Cardiac muscle cell (in vitro differentiated cells and primary cell): ENCODE results near the gene BCAS3. TPM values are rescaled to one million over a fixed set of nuclear protein-coding genes. Genes with fewer than 3 reads are reported as not detected.

ENCODE experiments used
- DNase-seq, 2 donors: peaks; one replicate each; pipeline versions ENCODE4 v3.0.0 to v3.0.0-alpha.2; 2010 to 2017; ENCODE audit warnings: low read depth in 1 of 2, low spot score in 1 of 2
- H3K27ac ChIP-seq: fragments of 200-600 bp; sonication (generic); 2 replicates; pipeline ENCODE4 v1.5.1; 2016
- H3K27me3 ChIP-seq: fragments of 200-600 bp; sonication (generic); 2 replicates; pipeline ENCODE4 v1.6.0; 2016; ENCODE audit warnings: control low read depth
- H3K36me3 ChIP-seq: fragments of 200-600 bp; sonication (generic); 2 replicates; pipeline ENCODE4 v1.5.1; 2016; ENCODE audit warnings: control low read depth
- H3K4me1 ChIP-seq: fragments of 200-600 bp; sonication (generic); 2 replicates; pipeline ENCODE4 v1.8.1; 2017; ENCODE audit warnings: low read depth, mild to moderate bottlenecking, mixed run types
- H3K4me3 ChIP-seq: fragments of 200-600 bp; sonication (generic); 2 replicates; pipeline ENCODE4 v1.5.1; 2016; ENCODE audit warnings: mild to moderate bottlenecking
- H3K9me3 ChIP-seq: fragments of 200-600 bp; sonication (generic); 2 replicates; pipeline ENCODE4 v1.5.1; 2017; ENCODE audit warnings: low read depth, mild to moderate bottlenecking, control low read depth
- polyA plus RNA-seq: library from polyadenylated mRNA; unstranded; fragments of >200 nt; fragmentation: Nextera tagmentation; extraction: Ambion mirVana; gene quantifications from 2 replicates; pipeline ENCODE4 v1.2.1, GENCODE V29; 2016
- total RNA-seq: library from RNA; depleted of rRNA; stranded (reverse); fragments of >200 nt; gene quantifications from 2 replicates; pipeline ENCODE4 v1.2.3, GENCODE V29; 2016
- TF ChIP-seq, protein P1 (sequence below): IDR thresholded peaks from 2 replicates; pipeline ENCODE4 v1.5.1; 2012; ENCODE audit warnings: low read depth, mild to moderate bottlenecking, low read length

BCAS3 gene
- total and polyA plus RNA-seq, 2 experiments from 2014 or later: 36.5 to 39.6 TPM

GRCh38 chr17:61395409-61395982 lies 717.8 kb downstream of the BCAS3 start:
- peak overlapping the region; percentile 98 for H3K27ac ChIP-seq
- H3K36me3 ChIP-seq: no peaks in the 10 kb centered on the region
- H3K4me1 ChIP-seq: peaks cover 28% of the 10 kb centered on the region
- TF ChIP-seq, protein P1, sequence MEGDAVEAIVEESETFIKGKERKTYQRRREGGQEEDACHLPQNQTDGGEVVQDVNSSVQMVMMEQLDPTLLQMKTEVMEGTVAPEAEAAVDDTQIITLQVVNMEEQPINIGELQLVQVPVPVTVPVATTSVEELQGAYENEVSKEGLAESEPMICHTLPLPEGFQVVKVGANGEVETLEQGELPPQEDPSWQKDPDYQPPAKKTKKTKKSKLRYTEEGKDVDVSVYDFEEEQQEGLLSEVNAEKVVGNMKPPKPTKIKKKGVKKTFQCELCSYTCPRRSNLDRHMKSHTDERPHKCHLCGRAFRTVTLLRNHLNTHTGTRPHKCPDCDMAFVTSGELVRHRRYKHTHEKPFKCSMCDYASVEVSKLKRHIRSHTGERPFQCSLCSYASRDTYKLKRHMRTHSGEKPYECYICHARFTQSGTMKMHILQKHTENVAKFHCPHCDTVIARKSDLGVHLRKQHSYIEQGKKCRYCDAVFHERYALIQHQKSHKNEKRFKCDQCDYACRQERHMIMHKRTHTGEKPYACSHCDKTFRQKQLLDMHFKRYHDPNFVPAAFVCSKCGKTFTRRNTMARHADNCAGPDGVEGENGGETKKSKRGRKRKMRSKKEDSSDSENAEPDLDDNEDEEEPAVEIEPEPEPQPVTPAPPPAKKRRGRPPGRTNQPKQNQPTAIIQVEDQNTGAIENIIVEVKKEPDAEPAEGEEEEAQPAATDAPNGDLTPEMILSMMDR: no peak
- peak overlapping the region; percentile 63 for H3K4me3 ChIP-seq
- DNase-seq: no peak
- H3K9me3 ChIP-seq: no peaks in the 10 kb centered on the region
- H3K27me3 ChIP-seq: peaks cover 3% of the 10 kb centered on the region

- H3K27me3 ChIP-seq: peaks cover 6% of the 10 kb centered on the region
- TF ChIP-seq, protein P1: no peak
- H3K36me3 ChIP-seq: no peaks in the 10 kb centered on the region
- peak in 1 of 2 donors; percentile 65 for DNase-seq
- peak overlapping the region; percentile 98 for H3K27ac ChIP-seq
- no peaks in the 10 kb centered on the region for H3K9me3 ChIP-seq
- H3K4me3 ChIP-seq: peak overlapping the region; percentile 63
- peaks cover 25% of the 10 kb centered on the region for H3K4me1 ChIP-seq
These were observed 718.4 kb downstream of the BCAS3 start for GRCh38 chr17:61395983-61396585.

DNA sequence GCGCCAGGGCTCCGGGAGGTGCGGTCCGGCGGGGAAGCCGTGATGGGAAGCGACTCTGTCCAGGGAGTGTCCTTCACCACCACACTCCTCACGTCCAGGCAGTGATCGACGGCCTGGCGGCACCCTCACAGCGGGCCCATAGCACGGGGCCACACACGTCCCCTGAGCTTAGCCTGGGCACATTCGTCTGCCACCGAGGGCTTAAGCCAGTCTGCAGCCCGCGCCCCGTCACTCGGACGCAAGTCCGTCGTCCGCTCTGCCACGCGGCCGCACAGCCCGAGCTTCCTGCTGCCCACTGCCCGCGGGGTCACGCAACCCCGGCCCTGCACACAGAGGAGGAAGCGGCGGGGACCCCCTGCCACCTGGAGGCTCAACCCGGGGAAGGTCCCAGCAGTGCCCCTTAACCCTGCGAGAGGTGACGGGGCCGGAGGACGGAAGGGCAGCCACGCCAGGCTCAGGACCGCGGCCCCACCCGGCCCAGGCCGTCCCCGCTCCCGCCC lies 719.0 kb downstream of the BCAS3 start:
- Histone ChIP-seq H3K9me3 (no peaks in the 10 kb centered on the region), H3K27me3 (peaks cover 8% of the 10 kb centered on the region), H3K4me1 (peaks cover 25% of the 10 kb centered on the region), H3K27ac (peak overlapping the region; percentile 98), H3K4me3 (peak overlapping the region; percentile 63), H3K36me3 (no peaks in the 10 kb centered on the region)
- DNase-seq: peak in 1 of 2 donors; percentile 61
- TF ChIP-seq, protein P1: no peak

DNA sequence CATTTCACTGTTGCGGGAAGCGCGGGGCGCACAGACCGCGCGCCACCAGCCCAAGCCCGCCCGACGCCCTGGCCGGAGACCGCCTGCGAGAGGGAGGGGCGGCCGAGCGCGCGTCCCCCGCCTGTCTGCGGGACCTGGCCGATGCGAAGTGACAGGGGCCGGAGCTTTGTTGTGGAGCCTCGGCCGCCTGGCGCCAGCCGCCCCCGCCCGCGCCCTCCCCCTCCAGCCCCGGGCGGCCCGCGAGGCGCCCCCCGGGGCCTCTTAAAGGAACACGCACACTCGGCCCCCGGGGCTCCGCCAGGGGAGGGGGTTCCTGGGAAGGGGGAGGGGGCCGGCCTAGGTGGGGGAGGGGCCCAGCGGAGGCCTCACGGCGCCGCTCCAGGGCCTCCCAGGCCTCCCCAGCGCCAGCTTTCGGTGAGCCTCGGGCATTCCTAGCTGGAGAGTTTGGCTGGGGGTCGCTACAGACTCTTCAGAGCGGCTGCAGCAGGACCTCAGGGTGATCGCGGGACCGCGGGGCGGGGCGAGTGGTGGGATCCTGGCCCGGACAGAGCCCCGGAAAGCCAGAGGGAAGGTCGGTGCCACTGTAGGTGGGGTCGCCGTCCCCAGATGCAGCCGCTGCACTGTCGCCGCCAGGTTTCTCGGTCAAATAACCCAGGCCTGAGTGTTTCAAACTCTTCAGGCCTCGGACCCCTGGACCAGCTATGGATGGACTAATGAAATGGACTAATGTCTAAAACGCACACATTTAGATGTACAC lies 719.6 kb downstream of the BCAS3 start:
- H3K9me3 ChIP-seq: no peaks in the 10 kb centered on the region
- H3K4me1 ChIP-seq: peaks cover 25% of the 10 kb centered on the region
- peak; percentile 30 to 92 for DNase-seq
- no peaks in the 10 kb centered on the region for H3K36me3 ChIP-seq
- H3K27ac ChIP-seq: peak overlapping the region; percentile 98
- TF ChIP-seq, protein P1: peak; percentile 11
- H3K27me3 ChIP-seq: peaks cover 14% of the 10 kb centered on the region
- peak overlapping the region; percentile 63 for H3K4me3 ChIP-seq

DNA sequence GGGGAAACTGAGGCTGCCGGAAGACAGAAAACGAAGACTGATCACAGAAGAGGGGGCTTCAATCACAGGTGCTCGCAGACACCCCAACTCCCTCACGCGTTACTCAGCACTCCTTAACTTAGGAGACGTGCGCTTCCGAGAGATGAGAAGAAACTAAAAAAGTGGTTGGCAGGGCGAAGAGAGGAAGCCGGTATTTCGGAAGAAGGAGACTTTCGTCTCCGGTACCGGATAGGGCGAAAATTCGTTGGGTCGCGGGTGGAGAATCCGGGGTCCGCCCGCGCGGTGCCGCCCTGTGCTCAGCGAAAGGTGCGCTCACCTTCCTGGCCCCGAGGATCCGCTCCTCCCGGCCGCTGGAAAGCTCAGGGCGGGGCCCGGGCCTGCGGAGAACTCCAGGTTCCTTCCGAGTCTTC lies 721.1 kb downstream of the BCAS3 start:
- Histone ChIP-seq H3K4me1 (peaks cover 22% of the 10 kb centered on the region), H3K36me3 (peaks cover 7% of the 10 kb centered on the region), H3K4me3 (peak overlapping the region; percentile 63), H3K27ac (peak overlapping the region; percentile 98), H3K27me3 (peaks cover 25% of the 10 kb centered on the region), H3K9me3 (no peaks in the 10 kb centered on the region)
- TF ChIP-seq, protein P1: no peak
- no peak for DNase-seq
